Activated CD4-positive, alpha-beta T cell treated with anti-CD3 and anti-CD28 coated beads, Interleukin-2, amount 10 ng/mL, durations not matched to agents 7 days and 5 days (primary cell): ENCODE data around the gene MYLK4. TPM values are rescaled to one million over a fixed set of nuclear protein-coding genes. Genes with fewer than 3 reads are reported as not detected.

ENCODE experiments used
- CTCF ChIA-PET: fragments of 350-600 bp; sonication (Branson Sonifier 250); formaldehyde crosslinking; loops from one replicate; lab custom pipeline; 2021; ENCODE audit warnings: antibody characterized with exemption; lab: Charles Lee
- POLR2A ChIA-PET: fragments of 350-600 bp; sonication (Branson Sonifier 250); formaldehyde crosslinking; loops from one replicate; lab custom pipeline; 2021; ENCODE audit warnings: antibody characterized with exemption; lab: Charles Lee
- DNase-seq: peaks from one replicate; pipeline ENCODE4 v3.0.0-alpha.2; 2020
- H3K27ac Mint-ChIP-seq: one replicate; pipeline ENCODE4 v1.8.0; 2021; ENCODE audit warnings: mild to moderate bottlenecking, moderate library complexity, mixed read lengths
- H3K27me3 Mint-ChIP-seq: one replicate; pipeline ENCODE4 v1.8.0; 2021; ENCODE audit warnings: mixed read lengths
- H3K36me3 Mint-ChIP-seq: one replicate; pipeline ENCODE4 v1.8.0; 2021; ENCODE audit warnings: low read depth, mixed read lengths
- H3K4me1 Mint-ChIP-seq: one replicate; pipeline ENCODE4 v1.8.0; 2021; ENCODE audit warnings: mixed read lengths
- H3K4me3 Mint-ChIP-seq: one replicate; pipeline ENCODE4 v1.8.0; 2021; ENCODE audit warnings: mild to moderate bottlenecking, moderate library complexity, mixed read lengths
- H3K9me3 Mint-ChIP-seq: one replicate; pipeline ENCODE4 v1.8.0; 2021; ENCODE audit warnings: mixed read lengths
- total RNA-seq, 2 experiments: library from RNA; stranded (reverse); gene quantifications; one replicate each; pipeline ENCODE4 v1.2.3, GENCODE V29; 2021

The MYLK4 gene
- total RNA-seq, 2 experiments from 2014 or later = 0.62 to 0.69 TPM

- Mint-ChIP-seq H3K4me1 (peaks cover under 1% of the 10 kb centered on the region), H3K36me3 (no peaks in the 10 kb centered on the region), H3K4me3 (no peak overlapping the region), H3K27me3 (peaks cover 3% of the 10 kb centered on the region), H3K27ac (no peak overlapping the region), H3K9me3 (no peaks in the 10 kb centered on the region)
- ChIA-PET POLR2A (no interaction called here), CTCF (interaction anchor here (0.8 to 4.2 kb wide), 9 partner anchors 8 to 281 kb away, joined by 3 to 22 read pairs (median 4); partner anchors contain the start of genes MYLK4 and WRNIP1)
- DNase-seq = peak; percentile 63
These were observed 12.2 kb downstream of the MYLK4 start for GRCh38 chr6:2738373-2738979.

GRCh38 chr6:2737885-2738284, 12.8 kb downstream of the MYLK4 start:
- CTCF ChIA-PET = interaction anchor here (0.6 to 4.2 kb wide), 11 partner anchors 9 to 281 kb away, joined by 3 to 22 read pairs (median 4); partner anchors contain the start of genes MYLK4 and WRNIP1
- peaks cover 6% of the 10 kb centered on the region for H3K4me1 Mint-ChIP-seq

GRCh38 chr6:2734488-2735166, 16.1 kb downstream of the MYLK4 start:
- POLR2A ChIA-PET = no interaction called here
- Mint-ChIP-seq H3K36me3 (no peaks in the 10 kb centered on the region), H3K9me3 (no peaks in the 10 kb centered on the region), H3K4me3 (no peak overlapping the region), H3K4me1 (peaks cover 9% of the 10 kb centered on the region), H3K27me3 (peaks cover 1% of the 10 kb centered on the region), H3K27ac (no peak overlapping the region)
- DNase-seq = no peak
- CTCF ChIA-PET = interaction anchor here (1.0 kb wide), 1 partner anchor 22 kb away, joined by 3 read pairs; no protein-coding TSS in a partner anchor

More at GRCh38 chr6:2737885-2738284, 12.8 kb downstream of the MYLK4 start:
- Mint-ChIP-seq H3K27me3 (peaks cover 3% of the 10 kb centered on the region), H3K9me3 (no peaks in the 10 kb centered on the region), H3K4me3 (no peak overlapping the region), H3K36me3 (no peaks in the 10 kb centered on the region), H3K27ac (no peak overlapping the region)
- no peak for DNase-seq
- POLR2A ChIA-PET = no interaction called here

GRCh38 chr6:2733736-2734480, 16.8 kb downstream of the MYLK4 start:
- H3K9me3 Mint-ChIP-seq = no peaks in the 10 kb centered on the region
- H3K4me1 Mint-ChIP-seq = peaks cover 9% of the 10 kb centered on the region
- H3K27ac Mint-ChIP-seq = no peak overlapping the region
- no peak for DNase-seq
- no peak overlapping the region for H3K4me3 Mint-ChIP-seq
- no peaks in the 10 kb centered on the region for H3K36me3 Mint-ChIP-seq
- peaks cover 1% of the 10 kb centered on the region for H3K27me3 Mint-ChIP-seq
- ChIA-PET POLR2A (no interaction called here), CTCF (interaction anchor here (0.8 to 1.5 kb wide), 3 partner anchors 10 to 35 kb away, joined by 3 to 4 read pairs (median 3); no protein-coding TSS in a partner anchor)

GRCh38 chr6:2733324-2733723, 17.4 kb downstream of the MYLK4 start:
- no peaks in the 10 kb centered on the region for H3K9me3 Mint-ChIP-seq
- H3K27me3 Mint-ChIP-seq = peaks cover 4% of the 10 kb centered on the region
- no peak overlapping the region for H3K4me3 Mint-ChIP-seq
- no peak overlapping the region for H3K27ac Mint-ChIP-seq
- no peaks in the 10 kb centered on the region for H3K36me3 Mint-ChIP-seq
- peaks cover 9% of the 10 kb centered on the region for H3K4me1 Mint-ChIP-seq
- CTCF ChIA-PET = interaction anchor here (0.8 to 1.5 kb wide), 3 partner anchors 9 to 36 kb away, joined by 3 to 4 read pairs (median 3); no protein-coding TSS in a partner anchor
- POLR2A ChIA-PET = no interaction called here
- peak; percentile 51 for DNase-seq

GRCh38 chr6:2732503-2733089, 18.1 kb downstream of the MYLK4 start:
- no peaks in the 10 kb centered on the region for H3K36me3 Mint-ChIP-seq
- no peak overlapping the region for H3K4me3 Mint-ChIP-seq
- H3K27me3 Mint-ChIP-seq = peaks cover 4% of the 10 kb centered on the region
- DNase-seq = no peak
- POLR2A ChIA-PET = no interaction called here
- CTCF ChIA-PET = interaction anchor here (1.0 to 1.5 kb wide), 5 partner anchors 9 to 37 kb away, joined by 3 to 5 read pairs (median 4); partner anchors contain the start of genes MYLK4 and WRNIP1
- H3K27ac Mint-ChIP-seq = no peak overlapping the region
- H3K9me3 Mint-ChIP-seq = no peaks in the 10 kb centered on the region
- peaks cover 9% of the 10 kb centered on the region for H3K4me1 Mint-ChIP-seq

- Mint-ChIP-seq H3K27ac (no peak overlapping the region), H3K4me1 (peaks cover 9% of the 10 kb centered on the region)
- CTCF ChIA-PET = interaction anchor here (1.4 to 1.5 kb wide), 2 partner anchors 33 to 34 kb away, joined by 3 to 4 read pairs; partner anchors contain the start of gene WRNIP1
These were observed 19.3 kb downstream of the MYLK4 start for GRCh38 chr6:2731281-2731909.

GRCh38 chr6:2730353-2731107, 20.2 kb downstream of the MYLK4 start:
- DNase-seq = no peak
- CTCF ChIA-PET = no interaction called here
- Mint-ChIP-seq H3K9me3 (no peaks in the 10 kb centered on the region), H3K27me3 (peaks cover 4% of the 10 kb centered on the region), H3K4me3 (no peak overlapping the region), H3K27ac (no peak overlapping the region), H3K4me1 (peaks cover 9% of the 10 kb centered on the region), H3K36me3 (no peaks in the 10 kb centered on the region)
- POLR2A ChIA-PET = interaction anchor here (0.7 kb wide), 1 partner anchor 378 kb away, joined by 3 read pairs; no protein-coding TSS in a partner anchor

More at GRCh38 chr6:2731281-2731909, 19.3 kb downstream of the MYLK4 start:
- H3K9me3 Mint-ChIP-seq = no peaks in the 10 kb centered on the region
- H3K4me3 Mint-ChIP-seq = no peak overlapping the region
- no peak for DNase-seq
- peaks cover 4% of the 10 kb centered on the region for H3K27me3 Mint-ChIP-seq
- POLR2A ChIA-PET = no interaction called here
- no peaks in the 10 kb centered on the region for H3K36me3 Mint-ChIP-seq

GRCh38 chr6:2729921-2730320, 20.8 kb downstream of the MYLK4 start:
- no peaks in the 10 kb centered on the region for H3K36me3 Mint-ChIP-seq
- ChIA-PET CTCF (no interaction called here), POLR2A (no interaction called here)
- no peak for DNase-seq
- H3K4me3 Mint-ChIP-seq = no peak overlapping the region
- H3K27me3 Mint-ChIP-seq = peaks cover 4% of the 10 kb centered on the region
- no peaks in the 10 kb centered on the region for H3K9me3 Mint-ChIP-seq
- peaks cover 9% of the 10 kb centered on the region for H3K4me1 Mint-ChIP-seq
- H3K27ac Mint-ChIP-seq = no peak overlapping the region

GRCh38 chr6:2725999-2726567, 24.6 kb downstream of the MYLK4 start:
- ChIA-PET POLR2A (no interaction called here), CTCF (no interaction called here)
- peaks cover 2% of the 10 kb centered on the region for H3K9me3 Mint-ChIP-seq
- H3K27ac Mint-ChIP-seq = no peak overlapping the region
- H3K4me3 Mint-ChIP-seq = no peak overlapping the region
- H3K27me3 Mint-ChIP-seq = peaks cover 3% of the 10 kb centered on the region
- no peaks in the 10 kb centered on the region for H3K4me1 Mint-ChIP-seq
- no peaks in the 10 kb centered on the region for H3K36me3 Mint-ChIP-seq
- DNase-seq = no peak

- Mint-ChIP-seq H3K27ac (no peak overlapping the region), H3K9me3 (peaks cover 2% of the 10 kb centered on the region), H3K4me1 (no peaks in the 10 kb centered on the region), H3K27me3 (peaks cover 3% of the 10 kb centered on the region), H3K36me3 (no peaks in the 10 kb centered on the region), H3K4me3 (no peak overlapping the region)
- POLR2A ChIA-PET = no interaction called here
- CTCF ChIA-PET = interaction anchor here (1.0 kb wide), 1 partner anchor 13 kb away, joined by 3 read pairs; no protein-coding TSS in a partner anchor
- no peak for DNase-seq
These were observed 25.2 kb downstream of the MYLK4 start for GRCh38 chr6:2725364-2725988.
